Lung microvascular endothelial cell (primary cell): ENCODE data around the gene SYNPO2. TPM values are rescaled to one million over a fixed set of nuclear protein-coding genes. Genes with fewer than 3 reads are reported as not detected.
A peak's percentile ranks its signal among the peaks of the same experiment; 100 is the strongest.
"Not testable (repeated sequence)": the region's sequence is repeated elsewhere in the genome, so short reads cannot be mapped to it uniquely, and the experiment has no call there.

ENCODE experiments used
- DNase-seq, 2 donors: peaks; one replicate each; pipeline versions ENCODE4 v3.0.0 to v3.0.0-alpha.2; 2010; ENCODE audit warnings: low read depth in 2 of 2
- total RNA-seq: library from RNA; depleted of rRNA; stranded (reverse); fragments of >200 nt; gene quantifications from 2 replicates; pipeline ENCODE4 v1.2.1, GENCODE V29; 2014

The SYNPO2 gene
- total RNA-seq, 1 donor from 2014 or later: 0.20 TPM

DNA sequence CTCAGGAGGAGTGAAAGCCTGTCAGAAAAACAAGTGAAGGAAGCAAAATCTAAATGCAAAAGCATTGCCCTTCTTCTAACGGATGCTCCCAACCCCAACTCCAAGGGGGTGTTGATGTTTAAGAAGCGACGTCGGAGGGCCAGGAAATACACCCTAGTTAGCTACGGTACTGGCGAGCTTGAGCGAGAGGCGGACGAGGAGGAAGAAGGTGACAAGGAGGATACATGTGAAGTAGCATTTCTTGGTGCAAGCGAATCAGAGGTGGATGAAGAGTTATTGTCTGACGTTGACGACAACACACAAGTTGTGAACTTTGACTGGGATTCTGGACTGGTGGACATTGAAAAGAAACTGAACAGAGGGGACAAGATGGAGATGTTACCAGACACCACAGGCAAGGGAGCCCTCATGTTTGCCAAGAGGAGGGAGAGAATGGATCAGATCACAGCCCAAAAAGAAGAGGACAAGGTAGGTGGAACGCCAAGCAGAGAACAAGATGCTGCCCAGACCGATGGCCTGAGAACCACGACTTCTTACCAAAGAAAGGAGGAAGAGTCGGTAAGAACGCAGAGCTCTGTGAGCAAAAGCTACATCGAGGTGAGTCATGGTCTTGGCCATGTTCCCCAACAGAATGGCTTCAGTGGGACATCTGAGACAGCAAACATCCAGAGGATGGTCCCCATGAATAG lies 141.3 kb downstream of the SYNPO2 start:
- no peak for DNase-seq

DNA sequence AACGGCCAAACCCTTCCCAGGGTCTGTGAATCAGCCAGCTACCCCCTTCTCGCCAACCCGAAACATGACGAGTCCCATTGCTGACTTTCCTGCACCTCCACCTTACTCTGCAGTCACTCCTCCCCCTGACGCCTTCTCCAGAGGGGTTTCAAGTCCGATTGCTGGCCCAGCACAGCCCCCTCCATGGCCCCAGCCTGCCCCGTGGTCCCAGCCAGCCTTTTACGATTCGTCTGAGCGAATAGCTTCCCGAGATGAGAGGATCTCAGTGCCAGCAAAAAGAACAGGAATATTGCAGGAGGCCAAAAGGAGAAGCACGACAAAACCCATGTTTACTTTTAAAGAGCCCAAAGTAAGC lies 141.9 kb downstream of the SYNPO2 start:
- no peak for DNase-seq

DNA sequence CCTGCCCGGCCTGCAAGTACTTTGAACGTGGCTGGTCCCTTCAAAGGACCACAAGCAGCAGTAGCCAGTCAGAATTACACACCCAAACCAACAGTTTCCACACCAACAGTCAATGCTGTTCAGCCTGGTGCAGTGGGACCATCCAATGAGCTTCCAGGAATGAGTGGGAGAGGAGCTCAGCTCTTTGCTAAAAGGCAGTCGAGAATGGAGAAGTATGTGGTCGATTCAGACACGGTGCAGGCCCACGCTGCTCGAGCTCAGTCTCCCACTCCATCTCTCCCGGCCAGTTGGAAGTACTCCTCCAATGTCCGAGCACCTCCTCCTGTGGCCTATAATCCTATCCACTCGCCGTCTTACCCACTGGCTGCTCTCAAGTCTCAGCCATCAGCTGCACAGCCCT lies 142.6 kb downstream of the SYNPO2 start:
- no peak for DNase-seq

DNA sequence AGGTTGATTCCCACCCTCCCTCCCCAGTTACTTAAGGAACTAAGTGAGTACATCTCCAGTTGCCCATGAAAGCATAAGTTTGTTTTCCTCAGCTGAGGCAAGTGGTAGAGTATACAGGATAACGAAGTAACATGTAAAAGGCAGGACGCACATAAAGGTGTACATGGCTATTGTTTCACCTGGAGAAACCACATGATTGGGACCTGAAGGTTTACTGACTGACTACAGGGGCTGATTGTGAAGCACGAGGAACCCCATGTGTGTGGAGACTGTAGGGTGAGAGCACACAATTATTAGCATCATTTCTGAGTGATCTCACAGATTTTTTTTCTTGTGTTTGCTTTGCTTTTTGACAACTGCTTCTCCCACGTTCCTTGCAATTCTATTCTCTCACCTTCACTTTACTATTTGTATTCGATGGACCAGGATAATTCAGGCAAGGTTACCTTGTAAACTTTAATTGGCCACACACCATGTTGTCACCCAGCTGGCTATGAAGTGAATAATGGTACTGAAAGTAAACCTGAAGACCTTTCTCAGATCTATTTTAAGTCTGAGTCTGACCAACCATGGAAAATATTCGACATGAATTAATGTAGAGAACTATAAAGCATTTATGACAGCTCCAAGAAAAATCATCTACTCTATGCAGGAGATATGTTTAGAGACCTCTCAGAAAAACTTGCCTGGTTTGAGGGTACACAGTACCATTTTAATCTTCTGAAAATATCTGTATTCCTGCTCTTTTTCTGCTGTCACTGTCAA lies 144.4 kb downstream of the SYNPO2 start:
- no peak for DNase-seq

DNA sequence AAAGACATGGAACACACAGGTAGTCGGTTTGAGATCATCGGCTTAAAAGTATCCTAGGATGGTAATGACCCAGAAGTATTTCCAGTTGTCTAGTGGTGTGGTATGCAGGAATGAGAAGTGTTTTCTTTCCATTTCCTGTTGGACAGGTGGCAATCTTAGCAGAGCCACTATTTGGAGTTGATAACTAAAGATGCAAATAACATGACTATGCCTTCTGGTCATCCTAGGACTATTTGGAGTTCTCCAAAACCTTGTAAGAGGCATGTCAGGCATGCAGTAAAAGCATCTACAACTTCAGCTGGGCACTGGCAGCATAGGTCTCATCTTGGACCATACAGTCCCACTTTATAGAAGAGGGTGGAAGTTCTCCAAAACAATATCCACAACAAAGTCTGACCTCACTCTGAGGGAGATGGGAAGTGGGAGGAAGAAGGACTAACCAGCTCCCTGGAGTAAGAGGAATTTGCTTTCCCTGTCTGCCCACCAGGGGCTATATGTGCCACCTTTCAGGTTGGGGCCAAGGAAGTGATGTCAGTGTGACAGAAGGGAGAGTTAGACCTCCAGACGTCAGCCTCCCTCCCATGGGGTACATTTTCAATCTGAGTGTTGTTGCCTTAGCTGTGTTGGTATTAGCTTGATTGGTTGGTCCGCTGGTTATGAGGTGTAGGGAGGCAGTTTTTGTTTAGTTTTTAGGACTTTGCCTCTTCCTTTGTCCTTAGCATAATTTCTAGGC lies 145.8 kb downstream of the SYNPO2 start:
- no peak for DNase-seq

DNA sequence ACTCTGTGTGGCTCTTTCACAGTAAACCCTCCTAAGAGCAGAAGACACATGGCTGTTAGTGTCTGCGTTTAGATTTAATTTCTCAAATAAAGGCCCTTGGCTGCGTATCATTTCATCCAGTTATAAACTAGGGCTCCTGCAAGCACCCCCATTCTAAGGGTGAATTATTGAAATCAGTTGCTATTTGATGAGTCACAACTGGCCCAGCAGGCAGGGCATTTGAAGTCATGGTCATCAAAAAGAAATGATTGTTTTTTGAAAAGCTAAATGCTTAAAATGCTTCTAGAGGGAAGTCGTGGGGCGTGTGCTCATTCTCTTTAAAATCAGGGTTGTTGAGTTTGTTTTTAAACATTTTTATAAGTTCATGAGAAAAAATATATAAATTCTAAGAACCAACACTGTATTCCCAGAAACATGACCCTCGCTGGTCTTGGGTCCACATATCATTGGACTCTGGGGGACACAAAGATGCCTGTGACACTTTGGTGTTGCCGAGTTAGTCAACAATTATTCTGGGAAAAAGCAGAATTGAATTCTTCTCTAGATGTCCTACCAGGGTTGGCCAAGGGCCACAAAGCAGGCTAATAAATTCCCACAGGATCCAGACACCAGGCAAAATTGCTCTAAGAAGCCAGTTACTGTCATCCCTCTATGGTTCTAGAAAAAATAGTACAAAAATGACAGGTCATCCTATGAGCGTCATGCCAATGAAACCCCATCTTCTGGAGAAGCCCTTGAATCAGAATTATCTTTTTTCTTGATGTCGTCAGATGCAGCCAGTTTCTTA lies 147.5 kb downstream of the SYNPO2 start:
- no peak for DNase-seq

DNA sequence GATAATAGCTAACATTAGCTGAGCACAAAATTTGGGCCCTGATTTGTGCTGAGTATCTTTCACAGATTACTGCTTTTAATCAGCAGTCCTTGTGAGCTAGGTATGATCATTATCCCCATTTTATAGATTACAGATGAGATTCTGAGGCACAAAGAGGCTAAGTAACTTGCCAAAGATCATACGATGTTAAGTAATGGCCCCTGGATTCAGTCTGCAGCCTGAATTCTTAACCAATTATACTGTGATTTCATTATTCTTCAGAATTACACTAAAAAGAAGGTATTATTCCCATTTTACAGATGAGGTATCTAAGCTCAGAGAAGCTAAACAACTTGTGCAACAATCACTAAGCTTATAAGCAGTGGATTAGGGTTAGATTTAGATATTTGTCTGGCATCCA lies 149.1 kb downstream of the SYNPO2 start:
- DNase-seq: no peak

DNA sequence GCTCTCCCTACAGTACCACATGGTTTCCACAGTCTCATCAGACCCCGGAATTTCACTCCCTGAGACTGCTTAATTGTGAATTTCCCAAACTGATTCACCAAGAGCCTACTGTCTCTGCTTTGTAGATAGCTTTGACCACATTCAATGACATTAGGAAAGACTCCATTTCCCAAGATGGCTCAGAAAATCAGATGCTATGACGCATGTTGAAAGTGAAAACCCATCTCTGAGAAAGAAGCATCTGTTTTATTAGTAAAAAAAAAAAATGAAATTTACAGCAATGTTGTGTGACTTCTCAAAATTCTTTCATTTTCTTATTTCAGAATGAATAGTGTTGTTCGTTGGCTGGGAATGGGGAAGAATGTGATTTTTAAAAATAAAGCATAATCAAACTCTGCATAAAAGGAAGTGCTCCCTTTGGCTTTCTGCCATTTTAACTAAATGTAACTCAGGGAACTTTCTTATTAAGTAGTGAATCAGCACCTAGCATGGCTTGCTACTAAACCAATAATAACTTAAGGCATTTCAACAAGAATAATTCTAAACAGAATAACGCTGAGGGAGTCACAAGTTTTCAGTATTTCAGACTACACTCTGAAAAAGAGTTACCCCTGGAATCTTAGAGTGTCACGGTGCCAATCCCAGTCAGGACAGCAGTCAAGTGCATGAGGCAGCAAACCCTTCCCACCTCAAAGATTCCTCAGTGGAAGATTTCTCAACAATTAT lies 149.6 kb downstream of the SYNPO2 start:
- DNase-seq: peak; percentile 8 to 48

DNA sequence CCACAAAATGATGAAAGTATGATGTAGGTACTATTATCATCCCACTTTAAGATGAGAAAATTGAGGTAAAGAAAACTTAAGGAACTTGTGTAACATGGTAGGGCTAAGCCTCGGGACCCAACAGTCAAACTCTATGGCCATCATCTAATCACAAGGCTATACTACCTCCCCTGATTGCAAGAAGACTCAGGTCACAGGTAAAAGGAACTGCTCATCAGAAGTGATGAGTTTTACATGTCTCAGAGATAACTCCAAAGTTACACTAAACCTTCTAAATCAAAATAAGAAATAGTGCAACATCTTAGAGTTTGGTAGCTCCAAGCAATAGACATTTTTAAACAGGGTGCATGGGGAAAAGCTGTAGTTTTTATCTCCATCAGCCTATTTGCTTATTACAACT lies 150.5 kb downstream of the SYNPO2 start:
- no peak for DNase-seq

DNA sequence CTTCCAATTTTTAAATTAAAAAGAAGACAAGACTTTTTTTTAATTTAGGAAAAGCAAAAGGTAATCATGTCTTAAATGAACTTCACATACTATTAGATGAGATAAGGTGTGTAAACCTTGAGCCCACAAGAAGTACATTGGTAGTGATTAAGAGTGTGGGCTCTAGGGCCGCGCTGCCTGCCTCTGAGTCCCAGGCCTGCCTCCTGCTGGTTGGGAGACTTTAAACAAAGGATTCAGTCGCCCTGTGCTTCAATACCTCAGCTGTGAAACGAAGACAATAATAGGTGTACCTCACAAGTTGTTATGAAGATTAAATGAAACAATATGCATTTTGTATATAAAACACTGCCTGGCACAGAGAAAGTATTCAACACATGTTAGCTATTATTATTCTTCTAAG lies 151.1 kb downstream of the SYNPO2 start:
- no peak for DNase-seq

DNA sequence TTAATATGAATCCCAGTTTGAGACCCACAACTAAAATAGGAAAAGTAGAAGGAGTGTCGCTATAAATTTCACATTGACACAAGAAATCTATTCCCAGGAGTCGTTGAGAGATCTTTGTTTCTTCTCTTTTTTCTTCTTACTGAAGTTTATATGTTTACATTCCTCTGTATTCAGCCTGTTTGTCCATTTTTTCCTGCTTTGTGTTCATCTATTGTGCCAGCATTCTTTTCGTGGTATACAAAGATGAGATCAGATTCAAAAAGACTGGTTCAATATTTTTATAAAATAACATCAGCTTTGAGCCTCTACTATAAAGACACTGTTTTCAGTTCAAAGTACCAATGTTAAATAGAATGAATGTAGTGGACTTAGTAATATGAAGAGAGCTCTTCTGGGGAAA lies 151.6 kb downstream of the SYNPO2 start:
- no peak for DNase-seq

DNA sequence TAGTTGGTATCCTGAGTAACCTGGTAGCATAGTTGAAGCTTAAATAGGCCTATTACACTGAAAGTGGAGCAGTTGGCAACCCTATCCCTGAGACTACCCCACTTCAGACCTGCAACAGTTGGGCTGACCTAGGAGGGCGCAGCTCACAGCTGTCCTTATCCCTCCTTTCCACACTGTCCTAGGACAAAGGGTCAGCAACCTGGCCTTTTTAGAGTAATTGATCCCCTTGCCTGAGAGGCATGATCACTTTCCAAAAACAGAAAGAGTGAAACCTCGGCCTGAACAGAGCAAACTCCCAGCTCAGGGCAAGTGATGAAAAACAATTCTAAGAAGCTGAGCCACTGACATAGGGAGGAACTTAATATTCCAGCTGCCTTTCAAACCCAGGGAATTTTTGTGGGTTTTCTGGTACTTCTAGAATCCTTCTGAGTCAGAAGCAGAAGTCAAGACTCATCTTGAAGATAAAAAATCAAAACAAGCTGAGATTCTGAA lies 152.1 kb downstream of the SYNPO2 start:
- DNase-seq: no peak

DNA sequence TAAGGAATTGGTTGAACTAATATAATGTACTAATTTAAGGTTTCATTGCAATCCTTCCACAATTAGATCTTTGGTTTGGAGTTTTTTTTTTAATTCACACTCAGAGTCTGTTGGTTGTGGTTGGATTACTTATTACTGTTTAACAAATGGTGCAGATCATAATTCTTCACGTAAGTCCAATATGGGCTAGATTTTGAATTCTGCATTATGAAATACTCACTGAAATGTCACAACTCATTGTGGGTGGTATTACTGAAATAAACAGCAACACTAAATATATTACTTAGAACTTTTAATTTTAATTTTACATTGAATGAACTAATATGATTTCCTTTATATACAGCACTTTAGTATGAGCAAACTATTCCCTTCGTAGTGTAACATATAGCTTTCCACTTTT lies 152.7 kb downstream of the SYNPO2 start:
- DNase-seq: no peak

DNA sequence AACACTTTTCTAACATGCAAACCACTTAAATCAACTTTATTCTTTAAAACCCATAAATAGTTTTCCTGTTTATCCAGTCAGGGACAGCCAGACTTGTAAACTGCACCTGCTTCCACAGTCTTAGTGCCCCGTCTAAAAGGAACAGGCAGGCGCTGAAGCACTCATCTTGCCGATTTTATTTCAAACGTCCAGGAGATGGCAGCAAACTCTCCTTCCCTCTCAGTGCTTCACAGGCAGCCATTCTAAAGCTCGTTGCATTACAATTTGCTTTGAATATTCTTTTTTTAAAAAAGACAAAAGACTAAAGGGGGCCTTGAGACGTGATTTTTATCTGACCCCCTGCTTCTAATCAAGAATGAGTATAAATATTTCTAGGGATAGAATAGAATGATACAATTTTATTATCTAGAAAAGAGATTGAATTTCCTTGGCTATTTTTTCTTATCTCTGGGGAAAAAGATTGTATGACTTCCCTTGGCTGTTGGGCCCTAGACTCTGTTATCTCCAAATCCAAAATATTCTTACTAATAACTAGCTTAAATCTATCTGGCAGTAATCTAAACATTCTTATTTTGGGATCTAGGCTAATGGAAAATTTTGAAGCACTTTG lies 153.4 kb downstream of the SYNPO2 start:
- peak; percentile 81 to 85 for DNase-seq

DNA sequence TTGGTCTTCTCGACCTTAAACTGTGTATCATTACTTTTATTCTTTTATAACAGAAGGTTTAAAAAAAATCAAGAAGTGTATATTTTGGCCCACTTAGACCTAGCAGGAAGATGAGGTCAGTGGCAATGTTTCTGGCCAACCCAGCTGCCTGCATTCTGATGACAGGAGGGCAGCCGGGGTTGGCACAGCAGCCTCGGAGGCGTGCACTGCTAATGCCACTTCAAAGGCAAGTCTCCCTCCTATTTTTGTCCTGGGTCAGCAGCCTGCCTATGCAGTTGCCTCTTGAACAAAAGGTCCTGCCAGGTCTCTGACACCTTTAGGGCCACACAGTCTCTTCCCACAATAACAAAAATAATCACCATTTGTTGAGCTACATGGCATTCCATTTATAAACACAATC lies 157.6 kb downstream of the SYNPO2 start:
- DNase-seq: peak; percentile 29

DNA sequence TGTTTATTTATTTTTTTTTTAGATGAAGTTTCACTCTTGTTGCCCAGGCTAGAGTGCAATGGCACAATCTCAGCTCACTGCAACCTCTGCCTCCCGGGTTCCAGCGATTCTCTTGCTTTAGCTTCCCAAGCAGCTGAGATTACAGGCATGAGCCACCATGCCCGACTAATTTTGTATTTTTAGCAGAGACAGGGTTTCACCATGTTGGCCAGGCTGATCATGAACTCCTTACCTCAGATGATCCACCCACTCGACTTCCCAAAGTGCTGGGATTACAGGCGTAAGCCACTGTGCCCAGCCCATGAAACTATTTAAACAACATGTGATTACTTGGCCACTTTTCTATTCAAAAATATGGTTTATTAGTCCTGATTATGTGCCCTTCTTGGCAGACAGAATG lies 158.4 kb downstream of the SYNPO2 start:
- DNase-seq: not testable (repeated sequence)

DNA sequence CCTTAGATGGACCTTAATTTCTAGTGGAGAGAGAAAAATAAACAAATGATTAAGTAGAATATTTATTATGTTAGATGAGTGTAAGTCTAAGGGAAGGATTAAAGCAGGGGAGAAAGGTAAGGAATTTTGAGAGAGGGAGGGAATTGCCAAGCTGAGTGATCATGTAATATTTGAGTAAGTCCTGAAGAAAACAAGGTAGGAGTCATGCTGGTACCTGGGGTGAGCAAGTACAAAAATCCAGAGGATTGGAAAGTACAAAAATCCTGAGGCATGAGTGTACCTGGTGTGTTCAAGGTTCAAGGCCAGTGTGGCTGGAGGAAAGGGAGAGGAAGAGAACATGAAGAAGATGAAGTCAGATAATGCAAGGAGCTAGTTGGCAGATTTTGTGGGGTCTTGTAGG lies 159.8 kb downstream of the SYNPO2 start:
- no peak for DNase-seq

DNA sequence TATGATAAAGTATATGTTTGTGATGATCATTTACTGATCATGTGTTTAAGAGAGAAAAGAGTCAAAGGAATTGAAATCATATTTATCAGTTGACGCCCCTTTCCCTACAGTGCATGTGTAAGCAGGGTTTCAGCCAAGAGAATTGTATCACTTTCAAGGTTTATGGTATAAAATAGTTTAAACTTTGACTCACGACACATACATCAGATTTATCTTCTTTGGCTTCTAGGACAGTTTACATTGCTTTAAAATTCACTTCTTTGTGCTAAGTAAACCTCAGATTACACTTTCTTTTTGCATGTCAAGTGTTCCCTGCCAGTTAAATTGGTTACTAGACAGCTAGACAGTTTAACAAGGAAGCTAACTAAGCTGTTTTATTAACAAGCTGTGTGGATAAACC lies 160.7 kb downstream of the SYNPO2 start:
- DNase-seq: no peak

DNA sequence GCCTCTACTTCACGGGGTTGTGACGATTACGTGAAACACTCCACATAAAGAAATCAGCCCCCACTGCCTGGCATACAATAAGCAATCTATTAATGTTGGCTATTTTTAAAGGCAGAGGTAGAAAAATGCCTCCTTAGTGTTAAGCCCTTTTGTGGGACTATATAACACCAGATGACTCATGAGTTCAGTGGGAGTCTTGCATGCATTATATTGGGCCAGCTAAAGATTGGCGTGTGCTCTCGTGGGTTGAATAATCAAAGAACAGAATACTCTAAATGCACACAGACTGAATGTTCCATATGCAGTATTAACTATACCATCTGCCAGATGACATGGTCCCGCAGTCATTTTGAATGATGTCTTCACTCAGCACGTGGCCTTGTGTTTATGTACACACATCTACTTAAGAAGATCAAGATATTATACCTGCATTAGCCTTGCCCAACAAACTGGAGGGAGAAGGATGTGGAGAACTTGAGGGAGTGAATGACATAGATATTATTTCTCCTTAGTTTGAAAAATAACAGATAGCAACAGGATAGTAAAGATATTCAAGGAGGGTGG lies 162.0 kb downstream of the SYNPO2 start:
- no peak for DNase-seq

DNA sequence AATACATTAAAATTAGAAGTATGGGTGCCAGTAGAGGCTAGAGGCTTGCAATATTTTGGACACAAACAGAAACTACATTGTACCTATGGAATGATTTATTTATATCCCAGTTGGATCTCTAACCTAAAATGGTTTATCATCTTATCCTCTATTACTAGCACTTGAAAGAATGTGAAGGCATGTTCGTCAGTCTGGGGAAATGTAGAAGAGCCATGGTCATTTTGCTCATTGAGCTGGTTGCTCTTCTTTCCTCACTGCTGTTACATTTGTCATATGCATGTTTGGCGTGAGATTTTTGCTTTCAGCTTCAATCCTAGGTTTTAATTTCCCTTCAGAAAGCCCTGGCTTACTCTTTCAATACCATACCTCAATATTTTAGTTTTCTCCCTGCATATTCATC lies 164.6 kb downstream of the SYNPO2 start:
- DNase-seq: no peak
